Ovary (tissue), 3 donors: Measurements from ENCODE around the gene GPR158.

Experiments
- CTCF ChIP-seq, 3 donors: fragments of 450-650 bp in 2 of 3; fragments of 200-600 bp in 1 of 3; IDR thresholded peaks; one replicate each; pipeline versions ENCODE4 v1.5.1 to v1.8.0; 2016 to 2022; ENCODE audit warnings: antibody characterized with exemption in 3 of 3, mild to moderate bottlenecking in 1 of 3
- POLR2A ChIP-seq: fragments of 450-650 bp; IDR thresholded peaks from one replicate; pipeline ENCODE4 v1.6.1; 2017; ENCODE audit warnings: antibody characterized with exemption, mild to moderate bottlenecking, moderate library complexity
- donor health status: DM: no; HTN: no; CAD: no.

DNA sequence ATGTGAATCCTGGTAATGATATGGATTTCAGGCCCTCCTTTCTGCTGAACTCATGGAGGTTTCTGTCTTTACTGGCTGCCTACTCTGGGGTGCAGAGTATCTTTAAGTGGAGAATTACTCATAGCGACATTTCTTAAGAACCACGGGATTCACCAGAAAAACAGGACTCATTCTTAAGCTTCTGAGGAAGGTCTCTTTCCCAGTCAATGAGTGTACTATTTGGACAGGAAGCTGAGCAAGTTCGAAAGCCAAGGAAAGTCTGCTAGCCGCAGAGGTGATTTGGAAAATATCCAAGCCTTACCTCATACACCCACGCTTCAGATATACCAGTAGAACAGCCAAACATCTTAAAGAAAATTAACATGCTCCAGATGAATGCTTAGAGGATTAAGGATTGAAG lies 381.7 kb downstream of the GPR158 start:
- TF ChIP-seq CTCF (IDR thresholded peaks at IDR 0.05) (no peak), POLR2A (no peak)
